Hepatocyte (in vitro differentiated cells): ENCODE results near the gene LDHB.

Source experiments
- EZH2 ChIP-seq: fragments of 200-600 bp; sonication (generic); IDR thresholded peaks from 2 replicates; pipeline ENCODE4 v1.6.1; 2016; ENCODE audit warnings: antibody characterized with exemption, mild to moderate bottlenecking, borderline replicate concordance
- EZH2phosphoT487 ChIP-seq: fragments of 200-600 bp; sonication (generic); IDR thresholded peaks from one replicate; pipeline ENCODE4 v1.6.1; 2018; ENCODE audit warnings: antibody characterized with exemption, mild to moderate bottlenecking, low read depth, moderate library complexity; ENCODE audit not compliant: unreplicated experiment, severe bottlenecking
- TF ChIP-seq, protein P1 (sequence below): fragments of 200-600 bp; sonication (generic); IDR thresholded peaks from 2 replicates; pipeline ENCODE4 v1.5.1; 2016; ENCODE audit warnings: antibody characterized with exemption, mild to moderate bottlenecking; ENCODE audit not compliant: poor library complexity

DNA sequence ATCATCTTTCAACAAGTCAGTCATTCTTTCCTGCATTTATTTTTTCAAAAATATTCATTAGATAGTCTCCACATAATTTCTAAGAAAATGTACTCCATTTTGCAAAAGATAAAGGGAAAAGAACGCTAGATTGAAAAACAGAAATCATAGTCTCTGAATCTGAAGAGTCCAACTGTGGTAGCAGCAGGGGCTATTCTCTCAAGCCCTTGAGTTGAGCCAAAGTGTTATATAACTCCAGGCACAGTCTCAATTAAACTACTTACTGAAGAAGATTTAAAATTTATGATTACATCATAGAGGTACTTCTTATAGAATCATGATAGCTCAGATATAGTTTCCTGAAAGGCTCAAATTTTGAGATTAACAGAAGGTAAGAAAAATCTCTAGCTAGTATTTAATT lies 5.8 kb downstream of the LDHB start:
- TF ChIP-seq, protein P1, sequence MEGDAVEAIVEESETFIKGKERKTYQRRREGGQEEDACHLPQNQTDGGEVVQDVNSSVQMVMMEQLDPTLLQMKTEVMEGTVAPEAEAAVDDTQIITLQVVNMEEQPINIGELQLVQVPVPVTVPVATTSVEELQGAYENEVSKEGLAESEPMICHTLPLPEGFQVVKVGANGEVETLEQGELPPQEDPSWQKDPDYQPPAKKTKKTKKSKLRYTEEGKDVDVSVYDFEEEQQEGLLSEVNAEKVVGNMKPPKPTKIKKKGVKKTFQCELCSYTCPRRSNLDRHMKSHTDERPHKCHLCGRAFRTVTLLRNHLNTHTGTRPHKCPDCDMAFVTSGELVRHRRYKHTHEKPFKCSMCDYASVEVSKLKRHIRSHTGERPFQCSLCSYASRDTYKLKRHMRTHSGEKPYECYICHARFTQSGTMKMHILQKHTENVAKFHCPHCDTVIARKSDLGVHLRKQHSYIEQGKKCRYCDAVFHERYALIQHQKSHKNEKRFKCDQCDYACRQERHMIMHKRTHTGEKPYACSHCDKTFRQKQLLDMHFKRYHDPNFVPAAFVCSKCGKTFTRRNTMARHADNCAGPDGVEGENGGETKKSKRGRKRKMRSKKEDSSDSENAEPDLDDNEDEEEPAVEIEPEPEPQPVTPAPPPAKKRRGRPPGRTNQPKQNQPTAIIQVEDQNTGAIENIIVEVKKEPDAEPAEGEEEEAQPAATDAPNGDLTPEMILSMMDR: no peak
- no peak for TF ChIP-seq EZH2
- TF ChIP-seq EZH2phosphoT487: no peak
